B cell (primary cell): Measurements from ENCODE around the gene MZB1. TPM values are rescaled to one million over a fixed set of nuclear protein-coding genes. Genes with fewer than 3 reads are reported as not detected.

ENCODE experiments used
- ATAC-seq: fragments of 200-7000 bp; cut with Tn5 transposase; one replicate; pipeline ENCODE4 v1.10.0; 2021; ENCODE audit warnings: low read depth, mild to moderate bottlenecking, moderate number of reproducible peaks, moderate library complexity
- CTCF ChIA-PET: fragments of 350-600 bp; sonication (Branson Sonifier 250); formaldehyde crosslinking; loops from one replicate; lab custom pipeline; 2021; ENCODE audit warnings: antibody characterized with exemption, inconsistent platforms; lab: Charles Lee
- POLR2A ChIA-PET: fragments of 350-600 bp; sonication (Branson Sonifier 250); formaldehyde crosslinking; loops from one replicate; lab custom pipeline; 2021; ENCODE audit warnings: antibody characterized with exemption; lab: Charles Lee
- DNase-seq: peaks from one replicate; pipeline ENCODE4 v3.0.0; 2013
- H2AFZ ChIP-seq: 2 replicates; pipeline ENCODE4 v1.6.1; 2012; ENCODE audit warnings: mild to moderate bottlenecking, low read depth, low read length; ENCODE audit not compliant: insufficient read depth, poor library complexity, severe bottlenecking
- H3K27ac ChIP-seq, 2 donors: 1 replicate in 1 of 2; 2 replicates in 1 of 2; pipeline ENCODE4 v1.5.1; 2012 to 2013; ENCODE audit warnings: low read length in 2 of 2, mild to moderate bottlenecking in 2 of 2, moderate library complexity in 1 of 2
- H3K27me3 ChIP-seq, 4 experiments: fragments of 200-600 bp in 1 of 4; sonication (generic) in 1 of 4; replicated peaks in 1 of 4; 1 replicate in 2 of 4; 2 replicates in 2 of 4; pipeline versions ENCODE4 v1.6.1 to v1.7.0; 2013 to 2016; ENCODE audit warnings: low read length in 3 of 4, mild to moderate bottlenecking in 2 of 4, mixed read lengths in 1 of 4, moderate library complexity in 1 of 4; ENCODE audit not compliant: insufficient read depth in 4 of 4, control insufficient read depth in 3 of 4; ENCODE audit errors: control extremely low read depth in 1 of 4
- H3K36me3 ChIP-seq, 2 experiments: replicated peaks in 1 of 2; 1 replicate in 1 of 2; 2 replicates in 1 of 2; pipeline versions ENCODE4 v1.6.1 to v1.7.1; 2013; ENCODE audit warnings: low read length in 1 of 2; ENCODE audit not compliant: insufficient read depth in 2 of 2, control insufficient read depth in 1 of 2; ENCODE audit errors: control extremely low read depth in 1 of 2, extremely low read depth in 1 of 2
- H3K4me1 ChIP-seq, 2 donors: fragments of 200-600 bp in 1 of 2; sonication (generic) in 1 of 2; 1 replicate in 1 of 2; 2 replicates in 1 of 2; pipeline versions ENCODE4 v1.5.1 to v1.6.1; 2013 to 2017; ENCODE audit warnings: low read length in 2 of 2; ENCODE audit not compliant: control insufficient read depth in 2 of 2, insufficient read depth in 2 of 2
- H3K4me2 ChIP-seq: replicated peaks from 2 replicates; pipeline ENCODE3; 2012; ENCODE audit warnings: mild to moderate bottlenecking, low read depth, low read length; ENCODE audit not compliant: poor library complexity, severe bottlenecking
- H3K4me3 ChIP-seq, 5 experiments: fragments of 200-600 bp in 1 of 5; sonication (generic) in 1 of 5; 1 replicate in 3 of 5; 2 replicates in 2 of 5; pipeline versions ENCODE4 v1.5.1 to v1.7.0; 2011 to 2016; ENCODE audit warnings: low read length in 4 of 5, mild to moderate bottlenecking in 4 of 5, low read depth in 2 of 5, control low read depth in 1 of 5, moderate library complexity in 1 of 5; ENCODE audit not compliant: insufficient read depth in 1 of 5; ENCODE audit errors: control extremely low read depth in 1 of 5, extremely low read depth in 1 of 5
- H3K79me2 ChIP-seq: fragments of 200-600 bp; sonication (generic); one replicate; pipeline ENCODE4 v1.6.0; 2016; ENCODE audit warnings: low read length; ENCODE audit not compliant: control insufficient read depth, insufficient read depth
- H3K9ac ChIP-seq: fragments of 200-600 bp; sonication (generic); 2 replicates; pipeline ENCODE4 v1.6.1; 2017; ENCODE audit warnings: mild to moderate bottlenecking, low read length, moderate library complexity
- H3K9me3 ChIP-seq, 3 donors: one replicate each; pipeline versions ENCODE4 v1.6.1 to v1.7.1; 2013; ENCODE audit warnings: low read length in 2 of 3; ENCODE audit not compliant: control insufficient read depth in 2 of 3, insufficient read depth in 1 of 3; ENCODE audit errors: control extremely low read depth in 1 of 3
- H4K20me1 ChIP-seq: 2 replicates; pipeline ENCODE4 v1.6.0; 2012; ENCODE audit warnings: mild to moderate bottlenecking, low read length; ENCODE audit not compliant: insufficient read depth, control insufficient read depth, poor library complexity, severe bottlenecking
- H3K27ac Mint-ChIP-seq: one replicate; pipeline ENCODE4 v1.8.0; 2021; ENCODE audit warnings: mixed read lengths
- H3K27me3 Mint-ChIP-seq: one replicate; pipeline ENCODE4 v1.8.0; 2021; ENCODE audit warnings: mixed read lengths
- H3K4me1 Mint-ChIP-seq: one replicate; pipeline ENCODE4 v1.8.0; 2021; ENCODE audit warnings: mixed read lengths
- H3K4me3 Mint-ChIP-seq: one replicate; pipeline ENCODE4 v1.8.0; 2021; ENCODE audit warnings: mixed read lengths
- H3K9me3 Mint-ChIP-seq: one replicate; pipeline ENCODE4 v1.8.0; 2022; ENCODE audit warnings: mixed read lengths; ENCODE audit not compliant: insufficient read depth
- EZH2 ChIP-seq: IDR thresholded peaks from 2 replicates; pipeline ENCODE4 v1.6.1; 2012; ENCODE audit warnings: borderline replicate concordance, low read depth, mild to moderate bottlenecking, moderate library complexity, low read length; ENCODE audit not compliant: insufficient read depth, poor library complexity, severe bottlenecking
- WGBS: methylation state at CpG from one replicate; pipeline ENCODE4 v1.1.5; 2013; ENCODE audit warnings: missing lambda C conversion rate; ENCODE audit not compliant: insufficient coverage; 5-methylcytosine and 5-hydroxymethylcytosine counted together
- intact Hi-C: fragments of 100-400 bp; cut with micrococcal nuclease; formaldehyde crosslinking; loops from one replicate; pipeline ENCODE4 v1.10.0; 2022
- polyA plus RNA-seq: library from polyadenylated mRNA; depleted of rRNA; stranded (reverse); fragments of >200 nt; gene quantifications from 2 replicates; pipeline ENCODE4 v1.2.3, GENCODE V29; 2012
- total RNA-seq, 2 donors: library from RNA; stranded (reverse); fragments of 120-200 nt in 1 of 2; gene quantifications; 1 replicate in 1 of 2; 2 replicates in 1 of 2; pipeline versions ENCODE4 v1.2.3 to v1.2.4, GENCODE V29; 2013 to 2022
- TF ChIP-seq, protein P1 (sequence below): fragments of 200-600 bp; IDR thresholded peaks from one replicate; pipeline ENCODE4 v1.8.0; 2022; ENCODE audit warnings: antibody characterized with exemption, mild to moderate bottlenecking

MZB1 gene
- total and polyA plus RNA-seq, 2 donors (not counting 1 experiment from before 2014, with no cell fraction given), result 72.2 to 306 TPM

DNA sequence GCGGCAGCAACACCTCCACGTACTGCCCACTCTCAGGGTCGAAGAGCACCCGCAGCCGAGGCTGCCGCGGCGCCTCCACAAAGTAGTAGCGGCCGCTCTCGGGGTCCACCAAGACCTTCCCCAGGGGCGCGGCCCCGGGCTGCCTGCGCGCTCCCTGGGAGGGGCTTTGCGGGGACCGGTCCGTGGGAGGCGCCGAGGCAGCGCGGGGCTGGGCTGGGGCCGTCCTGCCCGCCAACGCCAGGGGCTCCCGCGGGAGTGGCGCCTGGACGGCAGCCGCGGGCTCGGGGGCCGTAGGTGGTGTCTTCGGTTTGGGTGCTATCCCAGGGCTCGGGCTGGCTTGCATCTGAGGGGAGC lies 2.6 kb upstream of the MZB1 start:
- WGBS, result 3% methylated on average over 36 of the region's 36 CpGs
- Mint-ChIP-seq H3K9me3 (no peaks in the 10 kb centered on the region), H3K27me3 (no peaks in the 10 kb centered on the region), H3K4me1 (peaks cover 52% of the 10 kb centered on the region), H3K4me3 (peak overlapping the region; percentile 99), H3K27ac (peak overlapping the region; percentile 99)
- H3K79me2 ChIP-seq, result peaks cover 31% of the 10 kb centered on the region
- ATAC-seq (peak; percentile 11), DNase-seq (no peak)
- TF ChIP-seq, protein P1, sequence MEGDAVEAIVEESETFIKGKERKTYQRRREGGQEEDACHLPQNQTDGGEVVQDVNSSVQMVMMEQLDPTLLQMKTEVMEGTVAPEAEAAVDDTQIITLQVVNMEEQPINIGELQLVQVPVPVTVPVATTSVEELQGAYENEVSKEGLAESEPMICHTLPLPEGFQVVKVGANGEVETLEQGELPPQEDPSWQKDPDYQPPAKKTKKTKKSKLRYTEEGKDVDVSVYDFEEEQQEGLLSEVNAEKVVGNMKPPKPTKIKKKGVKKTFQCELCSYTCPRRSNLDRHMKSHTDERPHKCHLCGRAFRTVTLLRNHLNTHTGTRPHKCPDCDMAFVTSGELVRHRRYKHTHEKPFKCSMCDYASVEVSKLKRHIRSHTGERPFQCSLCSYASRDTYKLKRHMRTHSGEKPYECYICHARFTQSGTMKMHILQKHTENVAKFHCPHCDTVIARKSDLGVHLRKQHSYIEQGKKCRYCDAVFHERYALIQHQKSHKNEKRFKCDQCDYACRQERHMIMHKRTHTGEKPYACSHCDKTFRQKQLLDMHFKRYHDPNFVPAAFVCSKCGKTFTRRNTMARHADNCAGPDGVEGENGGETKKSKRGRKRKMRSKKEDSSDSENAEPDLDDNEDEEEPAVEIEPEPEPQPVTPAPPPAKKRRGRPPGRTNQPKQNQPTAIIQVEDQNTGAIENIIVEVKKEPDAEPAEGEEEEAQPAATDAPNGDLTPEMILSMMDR, result no peak
- TF ChIP-seq EZH2, result no peak
- peak overlapping the region; percentile 88 for H2AFZ ChIP-seq
- peak overlapping the region; percentile 70 for H3K9ac ChIP-seq
- peaks cover 0 to 4% (median 0%) of the 10 kb centered on the region in 3 donors for H3K9me3 ChIP-seq
- intact Hi-C loops, result loop anchor here (1.0 to 5.0 kb wide), 6 partner anchors 46 to 815 kb away; partner anchors contain the start of genes DNAJC18, HSPA9 and PAIP2
- H3K27me3 ChIP-seq, result no peaks in the 10 kb centered on the region
- peak overlapping the region; percentile 91 for H3K4me2 ChIP-seq
- peak overlapping the region in 4 of 5 experiments; percentile 73 to 90 (median 84) for H3K4me3 ChIP-seq
- H3K27ac ChIP-seq, result peak overlapping the region; percentile 86 to 89
- H3K36me3 ChIP-seq, result no peaks in the 10 kb centered on the region
- POLR2A ChIA-PET, result interaction anchor here (1.4 to 8.4 kb wide), 3 partner anchors 51 to 132 kb away, joined by 6 to 70 read pairs (median 20); partner anchors contain the start of genes MATR3 and PAIP2
- CTCF ChIA-PET, result interaction anchor here (0.6 to 3.1 kb wide), 14 partner anchors 11 to 566 kb away, joined by 3 to 16 read pairs (median 4); partner anchors contain the start of genes DNAJC18, MATR3, PAIP2 and SPATA24
- H4K20me1 ChIP-seq, result peaks cover 7% of the 10 kb centered on the region
- peaks cover 50 to 66% of the 10 kb centered on the region in 2 donors for H3K4me1 ChIP-seq
